Activated naive CD4-positive, alpha-beta T cell treated with anti-CD3 and anti-CD28 coated beads, Interleukin-2, amount 50 U/mL, for 72 hours (primary cell): ENCODE measurements around the gene IRF9. TPM values are rescaled to one million over a fixed set of nuclear protein-coding genes. Genes with fewer than 3 reads are reported as not detected.

Experiments used
- ATAC-seq, 2 donors: fragments of 150-1000 bp; cut with Tn5 transposase; 2 replicates each; pipeline ENCODE4 v1.10.0; 2021; ENCODE audit warnings: mild to moderate bottlenecking in 2 of 2, moderate library complexity in 2 of 2
- DNase-seq, 2 donors: peaks; one replicate each; pipeline ENCODE4 v3.0.0; 2021 to 2022; ENCODE audit warnings: low spot score in 2 of 2
- H3K27ac Mint-ChIP-seq, 2 donors: one replicate each; pipeline ENCODE4 v1.8.0; 2022; ENCODE audit warnings: mild to moderate bottlenecking in 2 of 2, mixed read lengths in 2 of 2
- H3K36me3 Mint-ChIP-seq, 2 donors: one replicate each; pipeline ENCODE4 v1.8.0; 2022; ENCODE audit warnings: mixed read lengths in 2 of 2
- H3K9me3 Mint-ChIP-seq, 2 donors: one replicate each; pipeline ENCODE4 v1.8.0; 2022; ENCODE audit warnings: mixed read lengths in 2 of 2
- total RNA-seq, 2 donors: library from RNA; stranded (reverse); gene quantifications; one replicate each; pipeline ENCODE4 v1.2.3, GENCODE V29; 2022

Gene IRF9
- total RNA-seq, 2 donors from 2014 or later: 183 to 227 TPM

DNA sequence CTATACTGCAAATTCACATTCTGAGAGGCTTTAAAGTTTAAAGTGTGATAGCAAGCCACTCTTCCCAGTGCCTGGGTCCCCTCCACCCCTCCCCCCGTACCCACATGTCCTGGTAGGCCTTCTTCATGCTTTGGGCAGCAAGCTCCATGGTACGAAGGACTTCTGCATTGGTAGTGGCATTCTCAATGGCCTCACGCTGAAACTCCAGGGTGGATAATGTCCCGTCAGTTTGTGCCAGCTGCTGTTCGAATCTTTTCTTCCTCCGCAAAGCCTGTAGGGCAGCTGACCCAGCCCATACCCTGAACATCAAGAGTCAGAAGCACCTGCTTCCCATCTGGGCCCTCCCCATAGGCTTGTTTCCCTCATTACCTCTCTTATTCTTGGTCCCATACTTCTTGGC, 50.2 kb downstream of the IRF9 start:
- no peak for DNase-seq
- H3K9me3 Mint-ChIP-seq: no peaks in the 10 kb centered on the region
- peaks cover 25 to 54% of the 10 kb centered on the region in 2 donors for H3K36me3 Mint-ChIP-seq
- H3K27ac Mint-ChIP-seq: peak overlapping the region in 1 of 2 donors; percentile 96
- no peak for ATAC-seq

DNA sequence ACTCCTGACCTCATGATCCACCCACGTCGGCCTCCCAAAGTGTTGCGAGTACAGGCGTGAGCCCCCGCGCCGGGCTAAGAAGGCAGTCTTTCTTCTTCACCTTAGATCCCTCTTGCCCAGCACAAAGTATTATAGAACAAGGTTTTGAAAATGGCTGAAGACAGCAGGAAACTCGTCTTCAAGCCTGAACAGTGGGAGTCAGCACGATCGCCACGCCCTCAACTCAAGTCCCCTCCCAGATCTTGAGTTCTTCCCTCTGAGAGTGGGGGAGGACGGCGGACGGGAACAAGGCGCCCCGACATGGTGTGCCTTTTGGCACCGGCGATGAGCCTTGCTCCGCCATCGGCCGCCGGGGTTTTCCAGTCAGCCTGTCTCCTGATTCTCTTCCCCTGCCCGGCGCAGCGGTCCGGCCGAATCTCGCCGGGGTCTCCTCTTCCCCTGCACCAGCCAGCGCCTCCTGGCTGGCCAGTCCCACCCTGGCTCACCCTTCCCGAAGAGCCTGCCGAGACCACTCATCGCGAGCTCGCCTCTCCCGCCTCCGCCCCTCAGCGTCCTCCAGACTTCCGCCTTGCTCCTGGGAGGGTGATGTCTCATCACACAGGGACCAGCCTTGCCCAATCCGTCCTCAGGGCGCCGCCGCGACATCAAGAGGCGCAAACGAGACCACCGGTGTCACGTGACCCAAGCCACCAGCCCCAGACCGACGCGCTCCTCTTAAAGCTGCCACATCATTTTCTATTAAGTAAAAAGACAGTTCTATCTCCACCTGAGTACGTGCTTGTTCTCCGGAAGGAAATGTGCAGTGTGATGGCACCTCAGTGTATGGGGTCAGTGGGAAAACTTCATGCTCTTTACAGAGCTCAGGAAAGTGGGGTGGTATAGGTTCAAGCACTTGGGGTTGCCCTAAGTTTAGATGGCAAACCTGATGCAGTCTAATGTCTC, 52.1 kb downstream of the IRF9 start, which contains the start of gene CHMP4A:
CHMP4A (minus strand) TSS at position 565 of the 942 bp plus-strand sequence; CDS start at position 516, 49 bp downstream.
- H3K27ac Mint-ChIP-seq: peak within 1 kb of the TSS; percentile 96 to 98

DNA sequence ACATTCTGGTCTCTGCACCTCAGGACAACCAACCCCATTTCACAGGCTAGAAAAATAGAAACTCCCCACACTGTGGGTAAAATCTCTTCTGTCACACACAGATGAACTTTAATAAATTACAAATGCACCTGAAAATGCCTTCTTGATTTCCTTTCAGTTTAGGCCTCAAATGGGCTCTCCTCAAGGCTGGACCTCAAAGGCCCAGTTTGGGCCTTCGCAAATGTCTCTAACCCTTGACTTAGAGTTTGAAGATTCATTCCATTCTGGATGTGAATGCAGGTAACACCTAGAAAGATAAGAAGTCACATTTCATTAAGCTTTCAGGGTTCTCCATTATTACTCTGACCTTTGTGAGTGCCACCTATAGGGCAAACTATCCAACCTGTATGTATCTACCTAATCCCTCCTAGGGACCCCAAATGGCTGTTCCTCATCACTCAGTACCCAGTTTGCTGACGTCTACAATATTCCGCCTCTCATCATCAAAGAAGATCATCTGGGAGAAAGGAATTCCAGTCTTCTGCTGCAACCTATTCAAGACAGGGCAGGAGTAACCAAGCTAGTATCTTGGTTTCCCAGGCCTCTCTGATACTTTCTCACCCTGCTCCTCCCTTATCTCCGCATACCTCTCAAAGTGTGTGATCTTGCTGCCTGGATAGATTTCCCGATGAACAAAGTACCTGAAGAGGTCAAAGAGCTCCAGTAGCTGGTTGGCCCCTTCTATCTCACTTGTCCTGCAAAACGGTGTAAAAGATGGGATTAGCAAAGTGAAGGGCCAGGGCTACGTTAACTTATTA, 53.0 kb downstream of the IRF9 start:
- DNase-seq (no peak), ATAC-seq (no peak)
- peaks cover 18 to 32% of the 10 kb centered on the region in 2 donors for H3K36me3 Mint-ChIP-seq
- no peaks in the 10 kb centered on the region for H3K9me3 Mint-ChIP-seq
- H3K27ac Mint-ChIP-seq: peak overlapping the region; percentile 96 to 98

More for the DNA sequence above, 52.1 kb downstream of the IRF9 start, which contains the start of gene CHMP4A:
- Mint-ChIP-seq H3K9me3 (no peaks in the 10 kb centered on the region), H3K36me3 (peaks cover 18 to 36% of the 10 kb centered on the region in 2 donors)
- ATAC-seq: peak; percentile 87 to 91
- DNase-seq: peak; percentile 93 to 96

DNA sequence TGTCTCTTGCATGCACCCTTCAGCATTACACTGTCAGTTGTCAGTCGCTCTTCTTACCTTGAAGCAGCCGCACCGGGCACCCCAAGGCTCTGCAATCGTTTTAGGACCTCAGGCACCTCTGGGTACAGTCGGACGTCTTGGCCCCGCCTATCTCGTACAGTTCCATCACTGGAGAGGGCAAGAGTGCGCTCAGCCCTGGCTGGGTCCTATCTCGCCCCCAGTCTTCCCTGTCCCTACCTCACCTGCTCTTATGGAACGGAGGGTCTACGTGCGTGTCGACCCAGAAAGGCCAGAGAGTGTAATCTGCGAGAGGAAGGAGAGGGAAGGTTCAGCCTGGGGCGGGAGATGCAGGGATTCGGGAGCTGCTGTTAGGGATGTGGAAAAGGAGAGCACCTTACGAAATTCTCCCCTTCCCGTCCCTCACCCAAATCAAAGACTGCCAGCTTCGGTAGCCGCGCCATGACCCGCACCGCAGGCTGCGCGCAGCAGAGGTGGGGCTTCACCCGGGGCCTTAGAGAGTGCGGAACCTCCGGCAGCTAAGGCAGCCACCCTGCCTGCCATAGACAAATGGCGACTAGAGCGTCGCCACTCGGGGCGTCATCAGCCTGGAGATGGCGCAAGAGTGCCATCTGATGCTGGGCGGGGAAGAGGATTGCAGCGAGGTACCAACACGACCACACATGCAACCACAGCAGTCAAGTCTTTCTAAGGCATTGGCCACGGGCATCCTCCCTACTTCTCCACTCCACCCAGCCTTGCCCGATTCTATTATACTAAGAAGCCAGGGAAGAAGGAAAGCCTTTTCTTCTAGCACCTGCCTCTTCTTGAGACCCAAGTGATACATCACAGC, 54.7 kb downstream of the IRF9 start, which contains the start of gene MDP1:
MDP1 (minus strand) TSS at position 572 of the 850 bp plus-strand sequence; CDS start at position 461, 111 bp downstream.
- Mint-ChIP-seq H3K9me3 (no peaks in the 10 kb centered on the region), H3K27ac (peak within 1 kb of the TSS; percentile 90 to 95), H3K36me3 (peaks cover 9 to 23% of the 10 kb centered on the region in 2 donors)
- ATAC-seq (peak; percentile 73 to 74), DNase-seq (peak; percentile 78 to 82)

Other genes with a start within 250 kb of the IRF9 start
- gene DHRS4, start 207.5 kb upstream of the IRF9 start, total RNA-seq: 10 to 100 TPM; 14.8 to 17.6 TPM
- gene DHRS4L2, start 172.3 kb upstream of the IRF9 start, total RNA-seq: 10 to 100 TPM; 13.5 to 22.1 TPM
- gene CARMIL3, start 109.3 kb upstream of the IRF9 start, total RNA-seq: 1 to 10 TPM; 2.1 to 6.7 TPM
- gene CPNE6, start 89.7 kb upstream of the IRF9 start, total RNA-seq: under 1 TPM in 1 of 2 donors, not detected in 1; 0.14 TPM
- 10 to 100 TPM; 40.9 to 89.2 TPM for gene PCK2, start 67.0 kb upstream of the IRF9 start, total RNA-seq
- 100 to 1,000 TPM in 1 of 2 donors, 10 to 100 TPM in 1; 66.7 to 146 TPM for gene DCAF11, start 46.5 kb upstream of the IRF9 start, total RNA-seq
- gene NRL, start 46.3 kb upstream of the IRF9 start, total RNA-seq: 1 to 10 TPM; 2.9 to 4.8 TPM
- gene FITM1, start 30.6 kb upstream of the IRF9 start, total RNA-seq: 1 to 10 TPM in 1 of 2 donors, under 1 TPM in 1; 0.49 to 2.2 TPM
- 100 to 1,000 TPM; 355 to 401 TPM for gene PSME1, start 25.1 kb upstream of the IRF9 start, total RNA-seq
- gene EMC9, start 19.7 kb upstream of the IRF9 start, total RNA-seq: 10 to 100 TPM; 36.8 to 64.2 TPM
- gene PSME2, start 14.7 kb upstream of the IRF9 start, total RNA-seq: 100 to 1,000 TPM; 452 to 507 TPM
- gene RNF31, start 13.8 kb upstream of the IRF9 start, total RNA-seq: 10 to 100 TPM; 81.5 to 90.7 TPM
- gene REC8, start 10.8 kb downstream of the IRF9 start, total RNA-seq: 10 to 100 TPM; 36.4 to 48.7 TPM
- gene IPO4, start 27.6 kb downstream of the IRF9 start, total RNA-seq: 10 to 100 TPM; 37.5 to 67.6 TPM
- gene TM9SF1, start 34.2 kb downstream of the IRF9 start, total RNA-seq: 10 to 100 TPM; 24.6 to 29.3 TPM
- gene TSSK4, start 44.4 kb downstream of the IRF9 start, total RNA-seq: under 1 TPM; 0.27 to 0.41 TPM
- 10 to 100 TPM; 69.2 to 74.2 TPM for gene CHMP4A, start 52.2 kb downstream of the IRF9 start, total RNA-seq
- 1 to 10 TPM; 5.5 to 7.4 TPM for gene MDP1, start 54.8 kb downstream of the IRF9 start, total RNA-seq
- gene NEDD8, start 71.1 kb downstream of the IRF9 start, total RNA-seq: 100 to 1,000 TPM; 172 to 210 TPM
- gene GMPR2, start 71.7 kb downstream of the IRF9 start, total RNA-seq: 100 to 1,000 TPM in 1 of 2 donors, 10 to 100 TPM in 1; 62.6 to 106 TPM
- gene TINF2, start 81.4 kb downstream of the IRF9 start, total RNA-seq: 100 to 1,000 TPM in 1 of 2 donors, 10 to 100 TPM in 1; 80.0 to 101 TPM
- 10 to 100 TPM in 1 of 2 donors, 1 to 10 TPM in 1; 7.9 to 31.6 TPM for gene TGM1, start 101.9 kb downstream of the IRF9 start, total RNA-seq
- gene RABGGTA, start 110.3 kb downstream of the IRF9 start, total RNA-seq: 10 to 100 TPM; 58.6 to 67.0 TPM
- 10 to 100 TPM; 13.3 to 17.7 TPM for gene DHRS1, start 138.5 kb downstream of the IRF9 start, total RNA-seq
- gene NOP9, start 138.6 kb downstream of the IRF9 start, total RNA-seq: 10 to 100 TPM; 30.5 TPM
- gene CIDEB, start 146.7 kb downstream of the IRF9 start, total RNA-seq: 10 to 100 TPM in 1 of 2 donors, 1 to 10 TPM in 1; 6.9 to 17.0 TPM
- gene LTB4R2, start 148.9 kb downstream of the IRF9 start, total RNA-seq: 10 to 100 TPM; 13.7 to 16.2 TPM
- 10 to 100 TPM; 14.0 to 15.8 TPM for gene LTB4R, start 150.2 kb downstream of the IRF9 start, total RNA-seq
- 1 to 10 TPM; 2.1 to 5.7 TPM for gene ADCY4, start 173.8 kb downstream of the IRF9 start, total RNA-seq
- 10 to 100 TPM; 11.1 to 11.8 TPM for gene RIPK3, start 178.7 kb downstream of the IRF9 start, total RNA-seq
- 1 to 10 TPM in 1 of 2 donors, under 1 TPM in 1; 0.27 to 1.7 TPM for gene NFATC4, start 206.9 kb downstream of the IRF9 start, total RNA-seq
- under 1 TPM; 0.02 to 0.14 TPM for gene NYNRIN, start 237.7 kb downstream of the IRF9 start, total RNA-seq